K562 (cell line): ENCODE data around the gene DNAJB4. TPM values are rescaled to one million over a fixed set of nuclear protein-coding genes. Genes with fewer than 3 reads are reported as not detected.

Experiments
- BRF1 ChIP-seq: IDR thresholded peaks from 3 replicates; pipeline ENCODE4 v1.6.1; 2011; ENCODE audit warnings: borderline replicate concordance, mild to moderate bottlenecking; ENCODE audit not compliant: insufficient read length; ENCODE audit errors: extremely low read depth
- COPS2 ChIP-seq: fragments of 450-650 bp; conservative IDR thresholded peaks from 2 replicates; pipeline ENCODE4 v1.6.1; 2016; ENCODE audit warnings: mild to moderate bottlenecking, moderate library complexity
- CREB1 ChIP-seq, 2 experiments: sonication (generic) in 1 of 2; formaldehyde crosslinking in 1 of 2; IDR thresholded peaks; 2 replicates each; pipeline versions ENCODE4 v1.6.1 to v1.8.0; 2012 to 2022; ENCODE audit warnings: inconsistent platforms in 1 of 2, mild to moderate bottlenecking in 1 of 2, missing genetic modification reagents in 1 of 2, moderate library complexity in 1 of 2
- HNRNPL ChIP-seq: fragments of 200-400 bp; formaldehyde crosslinking; IDR thresholded peaks from 2 replicates; pipeline ENCODE4 v1.6.1; 2017; ENCODE audit warnings: low read depth, mild to moderate bottlenecking, low read length
- HSF4 ChIP-seq: fragments of 250-450 bp; sonication (Bioruptor Pico); IDR thresholded peaks from 2 replicates; pipeline ENCODE4 v2.1.2; 2022; ENCODE audit warnings: mild to moderate bottlenecking, moderate library complexity, borderline replicate concordance
- IRF2 ChIP-seq: sonication (generic); formaldehyde crosslinking; IDR thresholded peaks from 2 replicates; pipeline ENCODE4 v1.8.1; 2022; ENCODE audit warnings: mild to moderate bottlenecking, missing genetic modification reagents
- KLF10 ChIP-seq: fragments of 250-450 bp; sonication (Bioruptor Pico); IDR thresholded peaks from 2 replicates; pipeline ENCODE4 v1.6.1; 2021; ENCODE audit warnings: matching md5 sums
- MED1 ChIP-seq: sonication (generic); formaldehyde crosslinking; IDR thresholded peaks from 2 replicates; pipeline ENCODE4 v1.8.1; 2023; ENCODE audit warnings: missing genetic modification reagents, borderline replicate concordance
- NR0B1 ChIP-seq: fragments of 450-650 bp; IDR thresholded peaks from one replicate; pipeline ENCODE4 v1.6.1; 2018; ENCODE audit warnings: mild to moderate bottlenecking, moderate library complexity; ENCODE audit not compliant: partially characterized antibody
- RBM17 ChIP-seq: fragments of 200-400 bp; formaldehyde crosslinking; IDR thresholded peaks from 2 replicates; pipeline ENCODE4 v1.6.1; 2017; ENCODE audit warnings: low read depth, mild to moderate bottlenecking, low read length, borderline replicate concordance
- TRIM28 ChIP-seq: fragments of 450-650 bp; IDR thresholded peaks from 2 replicates; pipeline ENCODE4 v1.6.1; 2017
- WHSC1 ChIP-seq: IDR thresholded peaks from one replicate; pipeline ENCODE4 v1.6.1; 2012; ENCODE audit warnings: low read length, control low read depth, inconsistent platforms
- ZNF518B ChIP-seq: fragments of 250-450 bp; sonication (Bioruptor Pico); IDR thresholded peaks from 2 replicates; pipeline ENCODE4 v1.5.0; 2021; ENCODE audit warnings: mild to moderate bottlenecking, moderate library complexity
- polyA plus RNA-seq, 8 experiments: library from polyadenylated mRNA; depleted of rRNA in 4 of 8; stranded (reverse) in 5 of 8; unstranded in 3 of 8; fragments of >200 nt; fragmentation: Nextera tagmentation in 2 of 8; fragmentation: Illumina TruSeq in 1 of 8; extraction: Ambion mirVana in 2 of 8; extraction: Trizol in 1 of 8; gene quantifications; 2 replicates each; pipeline versions ENCODE4 v1.2.1 to v1.2.3, GENCODE V29; 2011 to 2014; ENCODE audit warnings: inconsistent platforms in 1 of 8, missing spikeins in 1 of 8
- total RNA-seq, 7 experiments: library from RNA; depleted of rRNA in 6 of 7; stranded (reverse); fragments of >200 nt in 6 of 7; fragmentation: Illumina TruSeq in 2 of 7; extraction: Trizol in 2 of 7; gene quantifications; 2 replicates each; pipeline versions ENCODE4 v1.2.1 to v1.2.3, GENCODE V29; 2011 to 2021; ENCODE audit warnings: low replicate concordance in 1 of 7
- TF ChIP-seq, protein P1 (sequence below): fragments of 450-650 bp; IDR thresholded peaks from 2 replicates; pipeline ENCODE4 v1.6.1; 2017; ENCODE audit warnings: mild to moderate bottlenecking, moderate library complexity
- TF ChIP-seq, protein P2 (sequence below): sonication (generic); formaldehyde crosslinking; IDR thresholded peaks from 2 replicates; pipeline ENCODE4 v1.8.1; 2023; ENCODE audit warnings: mild to moderate bottlenecking, missing genetic modification reagents
- TF ChIP-seq, protein P3 (sequence below): fragments of 450-650 bp; formaldehyde crosslinking; IDR thresholded peaks from 2 replicates; pipeline ENCODE4 v1.4.0; 2020; ENCODE audit warnings: mild to moderate bottlenecking, moderate library complexity

The DNAJB4 gene
- total and polyA plus RNA-seq, 9 of the 15 experiments (the other 6 are each of a cell fraction or from before 2014, with no cell fraction given) = 8.5 to 27.7 (median 19.8) TPM

DNA sequence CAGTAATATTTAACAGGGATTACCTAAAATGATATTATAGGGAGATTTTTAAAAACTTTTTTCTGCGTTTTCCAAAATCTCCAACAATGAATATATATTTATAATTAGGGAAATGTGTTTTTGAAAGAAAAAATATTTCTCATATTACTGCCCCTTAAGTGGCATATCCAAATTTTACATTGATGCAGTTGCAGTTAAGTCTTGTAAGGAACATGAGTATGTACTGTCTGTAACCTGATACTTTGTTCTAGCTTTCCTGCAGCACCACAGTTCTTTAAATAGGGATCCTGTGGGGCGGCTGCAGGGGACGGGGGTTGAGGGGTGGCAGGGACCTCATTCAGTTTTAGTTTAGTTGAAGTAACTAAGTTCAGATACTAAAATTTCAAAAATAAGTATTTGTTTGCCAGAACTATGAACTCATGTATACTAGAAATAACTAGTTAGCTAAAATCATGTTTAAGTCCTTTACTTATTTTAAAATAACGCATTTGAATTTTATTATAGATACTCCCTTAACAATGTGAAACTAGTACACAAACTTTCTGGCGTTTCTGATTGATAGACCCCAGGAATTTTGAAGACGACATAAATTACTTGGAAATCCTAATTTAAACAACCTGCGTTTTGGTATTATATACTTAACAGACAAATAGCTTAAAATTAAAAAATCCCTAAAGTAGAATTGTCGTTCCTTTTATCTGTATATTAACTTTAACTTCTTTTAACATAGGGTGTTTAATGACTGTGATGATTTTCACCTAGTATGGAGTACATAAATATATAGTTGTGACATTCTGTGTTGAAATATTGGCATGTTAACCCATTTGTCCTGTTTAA is 639 bp upstream of the DNAJB4 start (continued):
- TF ChIP-seq NR0B1 (no peak), MED1 (CRISPR knock-in tag) (no peak), KLF10 (peak; percentile 100), HSF4 (CRISPR knock-in tag) (peak; percentile 57; the same call in 1 of the 2 replicates), COPS2 (no peak), CREB1 (IDR thresholded peaks at IDR 0.05) (no peak; the same call in 1 of the 2 replicates), CREB1 (CRISPR knock-in tag; IDR thresholded peaks at IDR 0.05) (no peak), WHSC1 (no peak), IRF2 (CRISPR knock-in tag) (no peak), TRIM28 (no peak), BRF1 (no peak), RBM17 (0 out of 2 replicates have a peak, but pooled peaks have one; percentile 84), ZNF518B (CRISPR knock-in tag) (peak; percentile 99), HNRNPL (peak; percentile 97)
- TF ChIP-seq, protein P1, sequence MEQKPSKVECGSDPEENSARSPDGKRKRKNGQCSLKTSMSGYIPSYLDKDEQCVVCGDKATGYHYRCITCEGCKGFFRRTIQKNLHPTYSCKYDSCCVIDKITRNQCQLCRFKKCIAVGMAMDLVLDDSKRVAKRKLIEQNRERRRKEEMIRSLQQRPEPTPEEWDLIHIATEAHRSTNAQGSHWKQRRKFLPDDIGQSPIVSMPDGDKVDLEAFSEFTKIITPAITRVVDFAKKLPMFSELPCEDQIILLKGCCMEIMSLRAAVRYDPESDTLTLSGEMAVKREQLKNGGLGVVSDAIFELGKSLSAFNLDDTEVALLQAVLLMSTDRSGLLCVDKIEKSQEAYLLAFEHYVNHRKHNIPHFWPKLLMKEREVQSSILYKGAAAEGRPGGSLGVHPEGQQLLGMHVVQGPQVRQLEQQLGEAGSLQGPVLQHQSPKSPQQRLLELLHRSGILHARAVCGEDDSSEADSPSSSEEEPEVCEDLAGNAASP = no peak; the same call in 1 of the 2 replicates
- TF ChIP-seq, protein P2, sequence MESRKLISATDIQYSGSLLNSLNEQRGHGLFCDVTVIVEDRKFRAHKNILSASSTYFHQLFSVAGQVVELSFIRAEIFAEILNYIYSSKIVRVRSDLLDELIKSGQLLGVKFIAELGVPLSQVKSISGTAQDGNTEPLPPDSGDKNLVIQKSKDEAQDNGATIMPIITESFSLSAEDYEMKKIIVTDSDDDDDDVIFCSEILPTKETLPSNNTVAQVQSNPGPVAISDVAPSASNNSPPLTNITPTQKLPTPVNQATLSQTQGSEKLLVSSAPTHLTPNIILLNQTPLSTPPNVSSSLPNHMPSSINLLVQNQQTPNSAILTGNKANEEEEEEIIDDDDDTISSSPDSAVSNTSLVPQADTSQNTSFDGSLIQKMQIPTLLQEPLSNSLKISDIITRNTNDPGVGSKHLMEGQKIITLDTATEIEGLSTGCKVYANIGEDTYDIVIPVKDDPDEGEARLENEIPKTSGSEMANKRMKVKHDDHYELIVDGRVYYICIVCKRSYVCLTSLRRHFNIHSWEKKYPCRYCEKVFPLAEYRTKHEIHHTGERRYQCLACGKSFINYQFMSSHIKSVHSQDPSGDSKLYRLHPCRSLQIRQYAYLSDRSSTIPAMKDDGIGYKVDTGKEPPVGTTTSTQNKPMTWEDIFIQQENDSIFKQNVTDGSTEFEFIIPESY (CRISPR knock-in tag) = no peak
- TF ChIP-seq, protein P3, sequence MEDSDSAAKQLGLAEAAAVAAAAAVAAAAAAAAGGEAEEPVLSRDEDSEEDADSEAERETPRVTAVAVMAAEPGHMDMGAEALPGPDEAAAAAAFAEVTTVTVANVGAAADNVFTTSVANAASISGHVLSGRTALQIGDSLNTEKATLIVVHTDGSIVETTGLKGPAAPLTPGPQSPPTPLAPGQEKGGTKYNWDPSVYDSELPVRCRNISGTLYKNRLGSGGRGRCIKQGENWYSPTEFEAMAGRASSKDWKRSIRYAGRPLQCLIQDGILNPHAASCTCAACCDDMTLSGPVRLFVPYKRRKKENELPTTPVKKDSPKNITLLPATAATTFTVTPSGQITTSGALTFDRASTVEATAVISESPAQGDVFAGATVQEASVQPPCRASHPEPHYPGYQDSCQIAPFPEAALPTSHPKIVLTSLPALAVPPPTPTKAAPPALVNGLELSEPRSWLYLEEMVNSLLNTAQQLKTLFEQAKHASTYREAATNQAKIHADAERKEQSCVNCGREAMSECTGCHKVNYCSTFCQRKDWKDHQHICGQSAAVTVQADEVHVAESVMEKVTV = peak; percentile 100
